Lower leg skin (tissue), 3 donors: Measurements from ENCODE around the gene TUSC7.

Source experiments
- POLR2A ChIP-seq, 2 donors: fragments of 450-650 bp; IDR thresholded peaks; one replicate each; pipeline ENCODE4 v1.6.1; 2016 to 2017; ENCODE audit warnings: antibody characterized with exemption in 2 of 2, mild to moderate bottlenecking in 1 of 2, moderate library complexity in 1 of 2
- TF ChIP-seq, protein P1 (sequence below), 3 donors: fragments of 450-650 bp; IDR thresholded peaks; one replicate each; pipeline ENCODE4 v1.5.1; 2016; ENCODE audit warnings: antibody characterized with exemption in 3 of 3, mild to moderate bottlenecking in 3 of 3, moderate library complexity in 2 of 3

GRCh38 chr3:116757315-116757714 is 47.7 kb downstream of the TUSC7 start:
- TF ChIP-seq, protein P1, sequence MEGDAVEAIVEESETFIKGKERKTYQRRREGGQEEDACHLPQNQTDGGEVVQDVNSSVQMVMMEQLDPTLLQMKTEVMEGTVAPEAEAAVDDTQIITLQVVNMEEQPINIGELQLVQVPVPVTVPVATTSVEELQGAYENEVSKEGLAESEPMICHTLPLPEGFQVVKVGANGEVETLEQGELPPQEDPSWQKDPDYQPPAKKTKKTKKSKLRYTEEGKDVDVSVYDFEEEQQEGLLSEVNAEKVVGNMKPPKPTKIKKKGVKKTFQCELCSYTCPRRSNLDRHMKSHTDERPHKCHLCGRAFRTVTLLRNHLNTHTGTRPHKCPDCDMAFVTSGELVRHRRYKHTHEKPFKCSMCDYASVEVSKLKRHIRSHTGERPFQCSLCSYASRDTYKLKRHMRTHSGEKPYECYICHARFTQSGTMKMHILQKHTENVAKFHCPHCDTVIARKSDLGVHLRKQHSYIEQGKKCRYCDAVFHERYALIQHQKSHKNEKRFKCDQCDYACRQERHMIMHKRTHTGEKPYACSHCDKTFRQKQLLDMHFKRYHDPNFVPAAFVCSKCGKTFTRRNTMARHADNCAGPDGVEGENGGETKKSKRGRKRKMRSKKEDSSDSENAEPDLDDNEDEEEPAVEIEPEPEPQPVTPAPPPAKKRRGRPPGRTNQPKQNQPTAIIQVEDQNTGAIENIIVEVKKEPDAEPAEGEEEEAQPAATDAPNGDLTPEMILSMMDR (IDR thresholded peaks at IDR 0.05) = no peak
- no peak for TF ChIP-seq POLR2A (IDR thresholded peaks at IDR 0.05)
